ENCODE results near the gene HBQ1.
"Not testable (repeated sequence)": the region's sequence is repeated elsewhere in the genome, so short reads cannot be mapped to it uniquely, and the experiment has no call there.

HBQ1 gene

GRCh38 chr16:180101-180675, at the start of gene HBQ1:
TSS of gene HBQ1 (plus strand) at chr16:180459. CDS start at chr16:180487, 28 bp downstream.
- no peak for DNase-seq (ENCODE audit: low read depth, low spot score)

GRCh38 chr16:130533-131173, 49.6 kb upstream of the HBQ1 start:
- DNase-seq (ENCODE audit: low read depth, low spot score) = no peak

GRCh38 chr16:132120-132519, 48.1 kb upstream of the HBQ1 start:
- DNase-seq (ENCODE audit: low read depth, low spot score) = no peak

GRCh38 chr16:133716-134115, 46.5 kb upstream of the HBQ1 start:
- no peak for DNase-seq (ENCODE audit: low read depth, low spot score)

- DNase-seq (ENCODE audit: low read depth, low spot score) = peak; percentile 8
Measured at GRCh38 chr16:138049-138417, 42.2 kb upstream of the HBQ1 start.

GRCh38 chr16:140175-140857, 39.9 kb upstream of the HBQ1 start:
- no peak for DNase-seq (ENCODE audit: low read depth, low spot score)

GRCh38 chr16:142405-142967, 37.8 kb upstream of the HBQ1 start:
- no peak for DNase-seq (ENCODE audit: low read depth, low spot score)

GRCh38 chr16:143047-143446, 37.2 kb upstream of the HBQ1 start:
- DNase-seq (ENCODE audit: low read depth, low spot score) = no peak

GRCh38 chr16:143456-143855, 36.8 kb upstream of the HBQ1 start:
- no peak for DNase-seq (ENCODE audit: low read depth, low spot score)

GRCh38 chr16:144797-145252, 35.4 kb upstream of the HBQ1 start:
- DNase-seq (ENCODE audit: low read depth, low spot score) = no peak

- no peak for DNase-seq (ENCODE audit: low read depth, low spot score)
Measured at GRCh38 chr16:146646-147045, 33.6 kb upstream of the HBQ1 start.

GRCh38 chr16:149024-149660, 31.1 kb upstream of the HBQ1 start:
- no peak for DNase-seq (ENCODE audit: low read depth, low spot score)

GRCh38 chr16:152141-153128, 27.8 kb upstream of the HBQ1 start, which contains the start of gene HBZ:
TSS of gene HBZ (plus strand) at chr16:152644. CDS start at chr16:152910, 266 bp downstream.
- DNase-seq (ENCODE audit: low read depth, low spot score) = no peak

GRCh38 chr16:153129-153521, 27.1 kb upstream of the HBQ1 start:
- not testable (repeated sequence) for DNase-seq (ENCODE audit: low read depth, low spot score)

- not testable (repeated sequence) for DNase-seq (ENCODE audit: low read depth, low spot score)
Measured at GRCh38 chr16:153550-154216, 26.6 kb upstream of the HBQ1 start.

- DNase-seq (ENCODE audit: low read depth, low spot score) = no peak
Measured at GRCh38 chr16:154217-155030, 25.8 kb upstream of the HBQ1 start.

GRCh38 chr16:155031-155398, 25.2 kb upstream of the HBQ1 start:
- no peak for DNase-seq (ENCODE audit: low read depth, low spot score)

- no peak for DNase-seq (ENCODE audit: low read depth, low spot score)
Measured at GRCh38 chr16:159136-159849, 21.0 kb upstream of the HBQ1 start.

- not testable (repeated sequence) for DNase-seq (ENCODE audit: low read depth, low spot score)
Measured at GRCh38 chr16:160242-160641, 20.0 kb upstream of the HBQ1 start.

Data from activated CD4-positive, CD25-positive, alpha-beta regulatory T cell treated with anti-CD3 and anti-CD28 coated beads, Interleukin-2, amount 50 U/mL, for 16 hours (primary cell).